22Rv1 (cell line): ENCODE measurements around the gene GRP.
A peak's percentile ranks its signal among the peaks of the same experiment; 100 is the strongest.
"Not testable (repeated sequence)": the region's sequence is repeated elsewhere in the genome, so short reads cannot be mapped to it uniquely, and the experiment has no call there.

Source experiments
- H3K27ac ChIP-seq: fragments of 450-650 bp; 2 replicates; pipeline ENCODE4 v1.5.1; 2017
- ZFX ChIP-seq: fragments of 450-650 bp; IDR thresholded peaks from 2 replicates; pipeline ENCODE4 v1.6.1; 2017; ENCODE audit warnings: antibody characterized with exemption, borderline replicate concordance
- TF ChIP-seq, protein P1 (sequence below): fragments of 450-650 bp; IDR thresholded peaks from 2 replicates; pipeline ENCODE4 v1.5.1; 2017; ENCODE audit warnings: mild to moderate bottlenecking

GRP gene

DNA sequence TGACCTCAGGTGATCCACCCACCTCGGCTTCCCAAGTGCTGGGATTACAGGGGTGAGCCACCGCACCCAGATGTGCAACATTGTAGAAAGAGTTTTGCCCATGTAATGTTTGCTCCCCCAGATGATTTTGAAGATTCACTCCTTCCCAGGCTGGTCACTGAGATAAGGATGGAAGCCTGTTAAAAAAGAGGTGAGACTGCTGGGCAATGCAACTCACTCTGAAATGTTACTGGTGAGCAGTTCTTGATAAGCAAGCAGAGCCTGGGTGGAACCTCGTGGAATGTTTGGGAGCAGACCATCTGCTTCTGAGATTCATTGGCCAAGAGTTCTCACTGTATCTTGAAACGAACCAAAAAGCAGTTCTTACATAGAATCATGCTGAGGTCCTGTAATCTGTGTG is 19.7 kb downstream of the GRP start:
- TF ChIP-seq, protein P1, sequence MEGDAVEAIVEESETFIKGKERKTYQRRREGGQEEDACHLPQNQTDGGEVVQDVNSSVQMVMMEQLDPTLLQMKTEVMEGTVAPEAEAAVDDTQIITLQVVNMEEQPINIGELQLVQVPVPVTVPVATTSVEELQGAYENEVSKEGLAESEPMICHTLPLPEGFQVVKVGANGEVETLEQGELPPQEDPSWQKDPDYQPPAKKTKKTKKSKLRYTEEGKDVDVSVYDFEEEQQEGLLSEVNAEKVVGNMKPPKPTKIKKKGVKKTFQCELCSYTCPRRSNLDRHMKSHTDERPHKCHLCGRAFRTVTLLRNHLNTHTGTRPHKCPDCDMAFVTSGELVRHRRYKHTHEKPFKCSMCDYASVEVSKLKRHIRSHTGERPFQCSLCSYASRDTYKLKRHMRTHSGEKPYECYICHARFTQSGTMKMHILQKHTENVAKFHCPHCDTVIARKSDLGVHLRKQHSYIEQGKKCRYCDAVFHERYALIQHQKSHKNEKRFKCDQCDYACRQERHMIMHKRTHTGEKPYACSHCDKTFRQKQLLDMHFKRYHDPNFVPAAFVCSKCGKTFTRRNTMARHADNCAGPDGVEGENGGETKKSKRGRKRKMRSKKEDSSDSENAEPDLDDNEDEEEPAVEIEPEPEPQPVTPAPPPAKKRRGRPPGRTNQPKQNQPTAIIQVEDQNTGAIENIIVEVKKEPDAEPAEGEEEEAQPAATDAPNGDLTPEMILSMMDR = no peak
- no peak for TF ChIP-seq ZFX
- no peak overlapping the region for H3K27ac ChIP-seq

DNA sequence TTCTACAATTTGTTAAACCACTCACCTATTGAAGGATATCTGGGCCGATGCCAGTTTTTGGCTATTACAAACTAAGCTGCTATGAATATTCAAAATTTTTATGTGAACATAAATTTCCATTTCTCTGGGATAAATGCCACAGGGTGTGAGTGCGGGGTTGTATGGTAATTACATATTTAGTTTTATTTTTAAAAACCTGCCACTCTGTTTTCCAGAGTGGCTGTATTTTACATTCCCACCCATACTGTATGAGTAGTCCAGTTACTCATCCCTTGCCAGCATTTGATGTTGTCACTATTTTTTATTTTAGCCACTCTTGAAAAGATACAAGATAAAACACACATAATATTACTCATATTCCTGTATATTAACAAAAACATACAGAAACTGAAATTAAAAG is 22.9 kb downstream of the GRP start:
- no peak overlapping the region for H3K27ac ChIP-seq
- TF ChIP-seq, protein P1 = no peak
- TF ChIP-seq ZFX = no peak

DNA sequence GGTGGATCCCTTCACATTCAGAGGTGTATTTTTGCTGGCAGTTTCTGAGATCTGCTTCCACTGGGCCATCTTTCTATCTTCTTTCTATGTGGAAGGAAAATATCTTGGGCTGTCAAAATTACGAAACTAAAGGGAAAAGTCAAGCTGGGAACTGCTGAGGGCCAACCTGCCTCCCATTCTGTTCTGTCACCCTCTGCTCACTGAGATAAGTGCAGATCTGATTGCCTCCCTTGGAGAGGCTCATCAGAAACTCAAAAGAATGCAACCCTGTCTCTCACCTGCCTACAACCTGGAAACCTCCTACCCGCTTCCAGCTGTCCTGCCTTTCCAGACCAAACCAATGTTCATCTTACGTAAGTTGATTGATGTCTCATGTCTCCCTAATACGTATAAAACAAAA is 26.8 kb downstream of the GRP start:
- H3K27ac ChIP-seq = no peak overlapping the region
- TF ChIP-seq, protein P1 = no peak
- TF ChIP-seq ZFX = no peak

DNA sequence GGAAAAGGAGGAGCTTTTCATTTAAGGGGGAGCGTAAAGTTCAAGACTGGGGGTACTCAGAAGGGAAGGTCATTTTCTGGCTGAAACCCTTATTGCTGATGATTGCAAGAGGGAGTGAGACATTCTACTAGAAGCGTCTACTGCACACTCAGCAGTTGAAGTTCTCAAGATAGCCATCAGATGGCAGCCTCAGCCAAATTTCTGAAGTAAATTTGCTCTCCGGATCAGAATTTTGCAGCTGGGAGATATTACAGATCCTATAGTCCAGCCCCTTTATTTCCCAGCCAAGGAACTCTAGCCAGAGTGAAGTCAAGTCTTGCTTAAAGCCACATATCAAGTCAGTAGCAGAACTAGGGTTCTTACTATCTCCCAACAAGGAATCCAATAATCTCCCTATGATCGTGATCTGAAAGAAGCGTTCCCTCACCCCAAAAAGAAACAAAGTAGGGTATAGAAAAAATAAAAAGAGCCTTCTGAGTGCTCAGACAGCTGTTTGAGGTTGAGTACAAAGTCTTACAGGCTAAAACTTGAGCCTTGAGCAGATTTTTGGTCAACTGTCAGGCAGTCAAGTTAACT is 29.3 kb downstream of the GRP start:
- TF ChIP-seq, protein P1 = peak; percentile 77
- TF ChIP-seq ZFX = no peak

DNA sequence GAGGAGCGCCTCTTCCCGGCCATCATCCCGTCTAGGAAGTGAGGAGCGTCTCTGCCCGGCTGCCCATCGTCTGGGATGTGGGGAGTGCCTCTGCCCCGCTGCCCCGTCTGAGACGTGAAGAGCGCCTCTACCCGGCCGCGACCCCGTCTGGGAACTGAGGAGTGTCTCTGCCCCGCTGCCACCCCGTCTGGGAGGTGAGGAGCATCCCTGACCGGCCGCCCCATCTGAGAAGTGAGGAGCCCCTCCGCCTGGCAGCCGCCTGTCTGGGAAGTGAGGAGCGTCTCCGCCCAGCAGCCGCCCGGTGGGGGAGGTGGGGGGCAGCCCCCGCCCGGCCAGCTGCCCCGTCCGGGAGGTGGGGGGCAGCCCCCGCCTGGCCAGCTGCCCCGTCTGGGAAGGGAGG is 35.5 kb downstream of the GRP start:
- H3K27ac ChIP-seq = not testable (repeated sequence)

More for the DNA sequence above, 29.3 kb downstream of the GRP start:
- H3K27ac ChIP-seq = no peak overlapping the region

DNA sequence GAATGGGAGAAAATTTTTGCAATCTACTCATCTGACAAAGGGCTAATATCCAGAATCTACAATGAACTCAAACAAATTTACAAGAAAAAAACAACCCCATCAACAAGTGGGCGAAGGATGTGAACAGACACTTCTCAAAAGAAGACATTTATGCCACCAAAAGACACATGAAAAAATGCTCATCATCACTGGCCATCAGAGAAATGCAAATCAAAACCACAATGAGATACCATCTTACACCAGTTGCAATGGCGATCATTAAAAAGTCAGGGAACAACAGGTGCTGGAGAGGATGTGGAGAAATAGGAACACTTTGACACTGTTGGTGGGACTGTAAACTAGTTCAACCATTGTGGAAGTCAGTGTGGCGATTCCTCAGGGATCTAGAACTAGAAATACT is 41.9 kb downstream of the GRP start:
- not testable (repeated sequence) for H3K27ac ChIP-seq

DNA sequence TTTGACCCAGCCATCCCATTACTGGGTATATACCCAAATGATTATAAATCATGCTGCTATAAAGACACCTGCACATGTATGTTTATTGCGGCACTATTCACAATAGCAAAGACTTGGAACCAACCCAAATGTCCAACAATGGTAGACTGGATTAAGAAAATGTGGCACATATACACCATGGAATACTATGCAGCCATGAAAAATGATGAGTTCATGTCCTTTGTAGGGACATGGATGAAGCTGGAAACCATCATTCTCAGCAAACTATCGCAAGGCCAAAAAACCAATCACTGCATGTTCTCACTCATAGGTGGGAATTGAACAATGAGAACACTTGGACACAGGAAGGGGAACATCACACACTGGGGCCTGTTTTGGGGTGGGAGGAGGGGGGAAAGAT is 42.3 kb downstream of the GRP start:
- not testable (repeated sequence) for H3K27ac ChIP-seq

DNA sequence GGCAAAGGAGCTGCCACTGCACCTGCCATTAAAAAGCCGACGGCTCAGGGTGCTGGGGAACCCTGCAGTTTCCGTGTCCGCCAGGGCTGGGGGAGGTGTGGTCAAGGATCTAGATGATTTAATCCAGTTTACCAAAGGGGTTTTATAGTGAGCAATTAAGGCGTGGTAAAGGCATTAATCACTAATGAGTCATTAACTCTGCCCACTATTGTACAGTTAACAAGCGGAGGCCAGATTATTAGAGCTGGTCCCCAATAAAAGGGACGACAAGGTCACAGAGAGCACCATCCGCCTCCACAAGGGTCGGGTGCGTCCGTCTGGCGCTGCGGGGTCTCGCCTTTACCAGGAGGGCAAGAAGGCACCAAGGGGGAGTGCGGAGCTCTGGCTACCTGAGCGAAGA is 43.7 kb downstream of the GRP start:
- TF ChIP-seq, protein P1 = no peak
- no peak for TF ChIP-seq ZFX
- H3K27ac ChIP-seq = no peak overlapping the region

DNA sequence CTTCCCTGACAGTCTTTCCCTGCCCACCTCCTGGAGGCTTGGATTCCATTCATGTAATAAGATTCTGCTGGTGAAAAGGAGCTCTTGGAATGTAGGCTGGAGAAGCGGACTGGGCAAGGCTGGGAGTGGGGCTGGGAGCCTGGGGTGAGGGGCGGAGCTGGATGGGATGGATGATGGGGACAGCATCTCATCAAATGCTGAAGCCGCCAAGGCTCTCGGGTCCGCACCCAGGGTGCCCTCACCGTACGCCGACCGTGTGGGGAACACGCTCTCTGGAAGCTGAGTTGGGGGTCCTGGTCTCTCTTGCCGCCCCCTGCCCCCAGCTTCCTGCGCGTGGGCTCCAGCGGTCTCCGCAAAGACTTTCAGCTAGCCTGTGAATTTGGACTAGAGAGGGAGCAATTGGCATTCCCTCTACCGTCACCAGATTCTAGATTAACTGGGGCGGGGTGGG is 44.2 kb downstream of the GRP start:
- H3K27ac ChIP-seq = no peak overlapping the region
- TF ChIP-seq ZFX = no peak
- TF ChIP-seq, protein P1 = no peak
